Fibroblast of peridontal ligament (primary cell): ENCODE results near the gene ENG.
"Not testable (repeated sequence)": the region's sequence is repeated elsewhere in the genome, so short reads cannot be mapped to it uniquely, and the experiment has no call there.

ENCODE experiments used
- DNase-seq: peaks from one replicate; pipeline ENCODE4 v3.0.0-alpha.2; 2010; ENCODE audit errors: extremely low read depth

Gene ENG

GRCh38 chr9:127865645-127866464 is 11.4 kb upstream of the ENG start:
- DNase-seq = no peak

- no peak for DNase-seq
Observed at GRCh38 chr9:127863191-127863621, 8.7 kb upstream of the ENG start.

DNA sequence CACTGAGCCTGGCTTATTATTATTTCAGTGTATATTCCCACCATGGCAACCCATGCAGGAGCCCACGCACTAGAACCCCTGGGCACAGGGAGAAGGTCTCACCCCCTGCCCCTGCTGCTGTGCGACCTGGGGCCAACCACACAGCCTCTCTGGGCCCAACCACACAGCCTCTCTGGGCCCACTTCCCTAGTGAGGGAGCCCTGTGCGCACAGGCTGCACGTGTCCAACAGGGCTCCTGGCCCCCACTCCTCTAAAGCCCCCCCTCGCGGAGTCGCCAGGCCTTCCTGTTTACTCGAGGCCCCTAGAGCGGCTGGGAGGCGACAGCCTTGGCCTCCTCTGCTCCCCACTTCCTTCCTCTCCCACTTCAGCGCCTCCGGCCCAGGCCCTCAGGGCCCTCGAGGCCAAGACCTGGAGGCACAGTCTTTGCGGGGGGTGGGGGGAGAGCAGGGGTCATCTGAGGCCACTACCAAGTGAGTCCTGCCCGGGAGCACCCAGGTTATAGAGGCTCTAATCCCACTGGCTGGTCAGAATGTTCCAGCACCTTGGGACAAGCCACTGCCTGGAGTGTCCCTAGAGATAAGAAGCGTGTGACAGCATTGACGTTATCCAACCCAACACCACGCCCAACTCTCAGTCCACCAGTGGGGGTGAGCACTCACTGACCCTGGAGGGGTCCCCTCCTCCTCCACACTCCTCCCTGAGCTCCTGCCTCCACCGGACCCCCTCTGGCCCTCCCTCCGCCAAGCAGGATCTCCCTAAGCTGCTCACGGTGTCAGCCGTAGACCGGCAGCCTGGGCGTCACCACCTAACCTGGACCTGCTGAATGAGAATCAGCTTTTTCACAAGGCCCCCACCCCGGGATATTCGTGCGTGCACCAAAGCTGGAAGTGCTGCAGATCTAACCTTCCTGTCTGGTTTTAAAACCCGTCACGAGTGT is 7.9 kb upstream of the ENG start:
- DNase-seq = no peak

GRCh38 chr9:127860779-127861178 is 6.3 kb upstream of the ENG start:
- DNase-seq = no peak

GRCh38 chr9:127860260-127860659 is 5.8 kb upstream of the ENG start:
- DNase-seq = no peak

- no peak for DNase-seq
Observed at GRCh38 chr9:127858041-127858512, 3.6 kb upstream of the ENG start.

DNA sequence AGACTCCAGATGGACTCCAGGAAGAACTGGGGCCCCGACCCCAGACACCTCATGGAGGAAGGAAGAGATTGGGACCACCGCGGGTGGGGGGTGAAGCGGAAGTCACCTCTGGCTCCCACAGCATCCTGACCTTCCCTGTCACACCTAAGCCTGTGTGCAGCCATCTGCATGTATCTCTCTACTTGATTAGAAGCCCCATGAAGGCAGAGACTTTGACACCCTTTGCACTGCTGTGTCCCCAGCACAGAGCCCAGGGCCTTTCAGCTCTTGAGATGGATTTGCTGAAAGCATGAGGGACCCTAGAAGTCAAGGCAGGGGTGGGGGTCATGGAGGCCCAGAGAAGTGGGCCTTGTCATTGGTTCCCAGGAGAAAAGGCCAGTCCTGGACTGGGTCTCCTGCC is 2.8 kb upstream of the ENG start:
- no peak for DNase-seq

GRCh38 chr9:127856729-127857116 is 2.3 kb upstream of the ENG start:
- no peak for DNase-seq

- no peak for DNase-seq
Observed at GRCh38 chr9:127856094-127856728, 1.8 kb upstream of the ENG start.

- DNase-seq = no peak
Observed at GRCh38 chr9:127855522-127855921, 1.1 kb upstream of the ENG start.

DNA sequence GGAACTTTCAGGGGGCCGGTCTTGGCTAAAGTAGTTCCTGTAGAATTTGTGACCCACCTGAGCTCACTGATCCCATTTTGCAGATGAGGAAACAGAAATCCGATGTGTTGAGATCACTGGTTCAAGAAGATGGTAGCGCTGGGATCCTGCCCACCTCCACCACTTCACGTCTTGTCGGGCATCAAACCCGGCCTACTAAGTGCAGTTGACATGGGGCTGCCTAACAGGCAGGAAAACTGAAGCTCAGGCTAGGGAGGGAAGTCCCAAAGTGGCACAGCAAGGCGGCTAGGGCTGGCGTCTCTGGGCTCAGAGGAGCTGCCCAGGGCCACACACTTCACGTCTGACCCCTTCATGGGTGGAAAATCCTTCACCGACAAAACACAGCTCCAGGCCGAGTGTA is 502 bp upstream of the ENG start:
- DNase-seq = no peak

GRCh38 chr9:127853312-127854183 is 910 bp downstream of the ENG start:
- peak; percentile 47 for DNase-seq

- DNase-seq = no peak
Observed at GRCh38 chr9:127852829-127853228, 1.6 kb downstream of the ENG start.

GRCh38 chr9:127850286-127850830 is 4.1 kb downstream of the ENG start:
- no peak for DNase-seq

DNA sequence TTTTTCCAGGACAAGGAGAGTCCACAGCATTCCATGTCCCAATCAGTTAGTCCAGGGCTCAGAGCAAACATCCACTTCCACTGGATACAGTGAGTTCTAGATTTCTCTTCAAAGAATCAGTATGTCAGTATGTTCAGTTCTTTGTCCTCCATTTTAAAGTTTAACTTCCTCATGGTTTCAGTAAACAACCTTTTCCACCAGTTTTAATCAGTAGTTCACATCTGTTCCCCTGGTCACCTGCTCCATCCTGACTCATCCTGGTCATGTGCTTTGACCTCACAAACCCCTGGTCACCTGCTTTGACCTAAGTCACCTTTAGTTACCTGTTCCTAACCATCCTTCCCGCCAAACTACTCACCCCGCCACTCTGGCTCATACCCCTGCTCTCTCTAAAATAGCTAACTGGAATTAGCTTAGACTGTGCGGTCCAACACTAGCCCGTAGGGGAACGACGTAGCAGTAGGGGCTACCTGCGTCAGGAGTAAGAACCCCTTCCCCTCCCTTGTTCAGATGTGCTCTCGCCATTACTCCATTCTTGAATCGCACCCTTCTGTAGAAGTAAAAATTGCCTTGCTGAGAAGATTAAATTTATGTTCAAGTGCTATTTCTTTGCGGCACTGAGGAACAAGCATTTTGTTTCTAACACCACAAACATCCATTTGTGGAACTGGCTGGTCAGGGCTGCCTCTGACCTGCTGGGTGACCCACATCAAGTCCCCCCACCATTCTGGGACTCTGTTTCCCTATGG is 5.5 kb downstream of the ENG start:
- DNase-seq = no peak

- DNase-seq = no peak
Observed at GRCh38 chr9:127847833-127848755, 6.4 kb downstream of the ENG start.

- DNase-seq = no peak
Observed at GRCh38 chr9:127847178-127847510, 7.3 kb downstream of the ENG start.

DNA sequence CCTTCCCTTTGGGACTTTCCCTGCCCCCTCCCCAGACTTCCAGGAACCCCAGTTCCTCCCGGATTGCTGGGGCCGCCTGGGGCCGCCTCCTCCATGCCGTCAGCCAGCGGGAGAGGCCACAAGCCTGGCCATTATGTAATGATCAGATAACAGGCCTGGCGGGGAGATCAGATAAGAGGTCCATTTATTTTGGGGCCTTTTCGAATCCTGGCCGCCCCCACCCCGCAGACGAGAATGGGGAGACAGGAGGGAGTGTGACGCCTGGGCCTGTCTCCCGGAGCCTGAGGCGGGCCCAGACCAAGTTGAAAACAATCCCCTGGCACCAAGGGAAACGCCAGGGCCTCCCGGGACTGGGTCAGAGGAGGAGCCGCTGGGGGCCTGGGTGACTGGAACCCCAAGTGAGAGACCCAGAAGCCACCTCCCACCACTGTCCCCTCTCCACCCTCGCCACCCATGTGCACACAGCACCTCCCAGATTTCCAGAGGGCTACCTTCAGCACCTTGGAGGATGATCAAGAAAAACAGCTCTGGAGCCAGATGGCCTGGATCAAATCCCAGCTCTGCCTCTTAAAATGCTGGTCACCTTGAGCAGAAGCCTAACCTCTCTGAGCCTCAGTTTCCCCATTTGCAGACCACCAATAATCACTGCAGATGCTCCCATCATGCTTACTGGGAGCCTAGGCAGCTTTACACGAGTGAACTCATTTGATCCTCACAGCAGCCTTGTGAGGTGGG is 7.8 kb downstream of the ENG start:
- no peak for DNase-seq

- not testable (repeated sequence) for DNase-seq
Observed at GRCh38 chr9:127845619-127846018, 8.8 kb downstream of the ENG start.
